WTC11 (cell line): Measurements from ENCODE around the gene GALNT18. TPM values are rescaled to one million over a fixed set of nuclear protein-coding genes. Genes with fewer than 3 reads are reported as not detected.

Source experiments
- ATAC-seq: fragments of 200-7000 bp; cut with Tn5 transposase; 2 replicates; pipeline ENCODE4 v1.10.0; 2021; ENCODE audit warnings: mild to moderate bottlenecking, moderate library complexity
- CTCF ChIA-PET: fragments of 300-600 bp; sonication (Branson Sonifier 250); formaldehyde crosslinking; loops from one replicate; lab custom pipeline; 2021; ENCODE audit warnings: antibody characterized with exemption; lab: Charles Lee
- POLR2A ChIA-PET: fragments of 350-600 bp; sonication (Branson Sonifier 250); formaldehyde crosslinking; loops from one replicate; lab custom pipeline; 2021; ENCODE audit warnings: antibody characterized with exemption; lab: Charles Lee
- DNase-seq: peaks from one replicate; pipeline ENCODE4 v3.0.0; 2021; ENCODE audit warnings: low spot score
- H3K27ac Mint-ChIP-seq: 2 replicates; pipeline ENCODE4 v1.8.0; 2021; ENCODE audit warnings: mixed read lengths
- H3K27me3 Mint-ChIP-seq: 2 replicates; pipeline ENCODE4 v1.8.0; 2021; ENCODE audit warnings: low read depth, mild to moderate bottlenecking, moderate library complexity, mixed read lengths
- H3K36me3 Mint-ChIP-seq: 2 replicates; pipeline ENCODE4 v1.8.0; 2021; ENCODE audit warnings: mixed read lengths
- H3K4me1 Mint-ChIP-seq: 2 replicates; pipeline ENCODE4 v1.8.0; 2022; ENCODE audit warnings: mixed read lengths
- H3K4me3 Mint-ChIP-seq: 2 replicates; pipeline ENCODE4 v1.8.0; 2021; ENCODE audit warnings: mild to moderate bottlenecking, moderate library complexity, mixed read lengths
- H3K9me3 Mint-ChIP-seq: 2 replicates; pipeline ENCODE4 v1.8.0; 2021; ENCODE audit warnings: mixed read lengths
- ARID4B ChIP-seq: sonication (generic); formaldehyde crosslinking; IDR thresholded peaks from 2 replicates; pipeline ENCODE4 v1.8.0; 2023; ENCODE audit warnings: missing genetic modification reagents, mild to moderate bottlenecking, borderline replicate concordance
- ATF3 ChIP-seq: sonication (generic); formaldehyde crosslinking; conservative IDR thresholded peaks from 2 replicates; pipeline ENCODE4 v1.8.1; 2022; ENCODE audit warnings: mild to moderate bottlenecking, missing genetic modification reagents
- CREM ChIP-seq: sonication (generic); formaldehyde crosslinking; IDR thresholded peaks from 2 replicates; pipeline ENCODE4 v1.8.1; 2022; ENCODE audit warnings: mild to moderate bottlenecking, missing genetic modification reagents, moderate library complexity
- ELF4 ChIP-seq: sonication (generic); formaldehyde crosslinking; IDR thresholded peaks from 2 replicates; pipeline ENCODE4 v1.8.1; 2022; ENCODE audit warnings: low read depth, mild to moderate bottlenecking, moderate library complexity, missing genetic modification reagents
- ESRRA ChIP-seq: sonication (generic); formaldehyde crosslinking; IDR thresholded peaks from 2 replicates; pipeline ENCODE4 v1.8.1; 2022; ENCODE audit warnings: mild to moderate bottlenecking, missing genetic modification reagents, borderline replicate concordance
- HMGA2 ChIP-seq: fragments of 250-450 bp; sonication (Bioruptor Pico); IDR thresholded peaks from 2 replicates; pipeline ENCODE4 v1.4.0; 2021; ENCODE audit warnings: mild to moderate bottlenecking, moderate library complexity
- JUN ChIP-seq: sonication (generic); formaldehyde crosslinking; IDR thresholded peaks from 2 replicates; pipeline ENCODE4 v1.8.0; 2023; ENCODE audit warnings: mild to moderate bottlenecking, missing genetic modification reagents
- MXD4 ChIP-seq: fragments of 250-450 bp; sonication (Bioruptor Pico); IDR thresholded peaks from 2 replicates; pipeline ENCODE4 v1.8.0; 2021; ENCODE audit warnings: mild to moderate bottlenecking, moderate library complexity, borderline replicate concordance
- NFATC4 ChIP-seq: fragments of 250-450 bp; sonication (Bioruptor Pico); IDR thresholded peaks from 2 replicates; pipeline ENCODE4 v1.9.0; 2021; ENCODE audit warnings: mild to moderate bottlenecking
- PRRX2 ChIP-seq: fragments of 250-450 bp; sonication (Bioruptor Pico); IDR thresholded peaks from 2 replicates; pipeline ENCODE4 v1.8.0; 2021; ENCODE audit warnings: mild to moderate bottlenecking
- TCF7 ChIP-seq: sonication (generic); formaldehyde crosslinking; IDR thresholded peaks from 2 replicates; pipeline ENCODE4 v1.8.0; 2022; ENCODE audit warnings: mild to moderate bottlenecking, low read depth, missing genetic modification reagents, moderate library complexity
- TEAD1 ChIP-seq: sonication (generic); formaldehyde crosslinking; IDR thresholded peaks from 2 replicates; pipeline ENCODE4 v1.8.0; 2022; ENCODE audit warnings: mild to moderate bottlenecking, missing genetic modification reagents
- ZNF219 ChIP-seq: sonication (generic); formaldehyde crosslinking; IDR thresholded peaks from 2 replicates; pipeline ENCODE4 v1.8.0; 2023; ENCODE audit warnings: missing genetic modification reagents, mild to moderate bottlenecking, borderline replicate concordance
- ZNF232 ChIP-seq: sonication (generic); formaldehyde crosslinking; IDR thresholded peaks from 2 replicates; pipeline ENCODE4 v1.8.0; 2022; ENCODE audit warnings: mild to moderate bottlenecking, missing genetic modification reagents
- ZNF317 ChIP-seq: sonication (generic); formaldehyde crosslinking; IDR thresholded peaks from 2 replicates; pipeline ENCODE4 v1.8.1; 2023; ENCODE audit warnings: low read depth, mild to moderate bottlenecking, moderate library complexity, missing genetic modification reagents, borderline replicate concordance
- ZNF423 ChIP-seq: fragments of 250-450 bp; sonication (Bioruptor Pico); IDR thresholded peaks from 2 replicates; pipeline ENCODE4 v2.1.2; 2022; ENCODE audit warnings: mild to moderate bottlenecking, moderate library complexity
- ZNF425 ChIP-seq: fragments of 250-450 bp; sonication (Bioruptor Pico); conservative IDR thresholded peaks from 2 replicates; pipeline ENCODE4 v1.9.0; 2021; ENCODE audit warnings: mild to moderate bottlenecking
- ZNF532 ChIP-seq: fragments of 250-450 bp; sonication (Bioruptor Pico); IDR thresholded peaks from 2 replicates; pipeline ENCODE4 v1.9.0; 2021; ENCODE audit warnings: mild to moderate bottlenecking, borderline replicate concordance
- total RNA-seq: library from RNA; stranded (reverse); gene quantifications from 3 replicates; pipeline ENCODE4 v1.2.3, GENCODE V29; 2021
- TF ChIP-seq, protein P1 (sequence below): sonication (generic); formaldehyde crosslinking; IDR thresholded peaks from 2 replicates; pipeline ENCODE4 v1.8.1; 2022; ENCODE audit warnings: missing genetic modification reagents, borderline replicate concordance
- TF ChIP-seq, protein P2 (sequence below): sonication (generic); formaldehyde crosslinking; IDR thresholded peaks from 2 replicates; pipeline ENCODE4 v1.8.1; 2023; ENCODE audit warnings: mild to moderate bottlenecking, missing genetic modification reagents

Gene GALNT18
- total RNA-seq, 1 experiment from 2014 or later: 5.0 TPM

GRCh38 chr11:11618973-11619435, 2.8 kb downstream of the GALNT18 start (continued):
- TF ChIP-seq ATF3 (CRISPR knock-in tag): no peak
- TF ChIP-seq HMGA2: no peak

GRCh38 chr11:11615086-11615485, 6.7 kb downstream of the GALNT18 start:
- H3K9me3 Mint-ChIP-seq: no peaks in the 10 kb centered on the region
- POLR2A ChIA-PET: no interaction called here
- DNase-seq: no peak
- H3K36me3 Mint-ChIP-seq: no peaks in the 10 kb centered on the region
- H3K27ac Mint-ChIP-seq: no peak overlapping the region
- no peak for TF ChIP-seq ZNF232 (CRISPR knock-in tag)
- no peak for TF ChIP-seq JUN (CRISPR knock-in tag)
- no peak for TF ChIP-seq ELF4 (CRISPR knock-in tag)
- TF ChIP-seq NFATC4: no peak
- no peak for TF ChIP-seq TEAD1 (CRISPR knock-in tag)
- TF ChIP-seq ZNF425: no peak
- H3K27me3 Mint-ChIP-seq: peaks cover 19% of the 10 kb centered on the region
- no peak overlapping the region for H3K4me3 Mint-ChIP-seq
- H3K4me1 Mint-ChIP-seq: peaks cover 11% of the 10 kb centered on the region
- CTCF ChIA-PET: interaction anchor here (1.5 kb wide), 1 partner anchor 173 kb away, joined by 4 read pairs; no protein-coding TSS in a partner anchor
- no peak for ATAC-seq

- POLR2A ChIA-PET: no interaction called here
- H3K36me3 Mint-ChIP-seq: no peaks in the 10 kb centered on the region
- no peak overlapping the region for H3K27ac Mint-ChIP-seq
- H3K9me3 Mint-ChIP-seq: no peaks in the 10 kb centered on the region
- no peak for ATAC-seq
- H3K4me3 Mint-ChIP-seq: no peak overlapping the region
- peaks cover 9% of the 10 kb centered on the region for H3K4me1 Mint-ChIP-seq
- DNase-seq: no peak
- no peaks in the 10 kb centered on the region for H3K27me3 Mint-ChIP-seq
- CTCF ChIA-PET: interaction anchor here (0.6 to 0.8 kb wide), 2 partner anchors 175 to 286 kb away, joined by 3 read pairs; no protein-coding TSS in a partner anchor
- TF ChIP-seq ZNF423 (no peak), ZNF317 (CRISPR knock-in tag) (no peak), ARID4B (CRISPR knock-in tag) (no peak), PRRX2 (CRISPR knock-in tag) (no peak), TEAD1 (CRISPR knock-in tag) (no peak), CREM (CRISPR knock-in tag) (no peak), ZNF219 (CRISPR knock-in tag) (no peak), TCF7 (CRISPR knock-in tag) (no peak), MXD4 (no peak), ESRRA (no peak), ZNF532 (CRISPR knock-in tag) (no peak)
- TF ChIP-seq, protein P1, sequence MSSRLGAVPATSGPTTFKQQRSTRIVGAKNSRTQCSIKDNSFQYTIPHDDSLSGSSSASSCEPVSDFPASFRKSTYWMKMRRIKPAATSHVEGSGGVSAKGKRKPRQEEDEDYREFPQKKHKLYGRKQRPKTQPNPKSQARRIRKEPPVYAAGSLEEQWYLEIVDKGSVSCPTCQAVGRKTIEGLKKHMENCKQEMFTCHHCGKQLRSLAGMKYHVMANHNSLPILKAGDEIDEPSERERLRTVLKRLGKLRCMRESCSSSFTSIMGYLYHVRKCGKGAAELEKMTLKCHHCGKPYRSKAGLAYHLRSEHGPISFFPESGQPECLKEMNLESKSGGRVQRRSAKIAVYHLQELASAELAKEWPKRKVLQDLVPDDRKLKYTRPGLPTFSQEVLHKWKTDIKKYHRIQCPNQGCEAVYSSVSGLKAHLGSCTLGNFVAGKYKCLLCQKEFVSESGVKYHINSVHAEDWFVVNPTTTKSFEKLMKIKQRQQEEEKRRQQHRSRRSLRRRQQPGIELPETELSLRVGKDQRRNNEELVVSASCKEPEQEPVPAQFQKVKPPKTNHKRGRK (CRISPR knock-in tag): no peak
- TF ChIP-seq, protein P2, sequence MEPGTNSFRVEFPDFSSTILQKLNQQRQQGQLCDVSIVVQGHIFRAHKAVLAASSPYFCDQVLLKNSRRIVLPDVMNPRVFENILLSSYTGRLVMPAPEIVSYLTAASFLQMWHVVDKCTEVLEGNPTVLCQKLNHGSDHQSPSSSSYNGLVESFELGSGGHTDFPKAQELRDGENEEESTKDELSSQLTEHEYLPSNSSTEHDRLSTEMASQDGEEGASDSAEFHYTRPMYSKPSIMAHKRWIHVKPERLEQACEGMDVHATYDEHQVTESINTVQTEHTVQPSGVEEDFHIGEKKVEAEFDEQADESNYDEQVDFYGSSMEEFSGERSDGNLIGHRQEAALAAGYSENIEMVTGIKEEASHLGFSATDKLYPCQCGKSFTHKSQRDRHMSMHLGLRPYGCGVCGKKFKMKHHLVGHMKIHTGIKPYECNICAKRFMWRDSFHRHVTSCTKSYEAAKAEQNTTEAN (CRISPR knock-in tag): no peak
These were observed 9.4 kb downstream of the GALNT18 start for GRCh38 chr11:11612439-11612838.
